Mesodermal cell (in vitro differentiated cells): ENCODE measurements around the gene CTCF.

Experiments used
- H3K27ac ChIP-seq: 2 replicates; pipeline ENCODE4 v1.7.0; 2013; ENCODE audit warnings: mild to moderate bottlenecking, low read depth, low read length, moderate library complexity; ENCODE audit not compliant: severe bottlenecking
- H3K36me3 ChIP-seq: 2 replicates; pipeline ENCODE4 v1.7.1; 2013; ENCODE audit warnings: mild to moderate bottlenecking, low read length, moderate library complexity; ENCODE audit not compliant: control insufficient read depth, insufficient read depth
- H3K4me1 ChIP-seq: one replicate; pipeline ENCODE4 v1.7.1; 2013; ENCODE audit warnings: mild to moderate bottlenecking, low read length; ENCODE audit not compliant: insufficient read depth, control insufficient read depth, poor library complexity, severe bottlenecking
- H3K4me3 ChIP-seq: 2 replicates; pipeline ENCODE4 v1.7.0; 2013; ENCODE audit warnings: low read length, control low read depth, mild to moderate bottlenecking; ENCODE audit not compliant: insufficient read depth, poor library complexity, severe bottlenecking; ENCODE audit errors: extremely low read depth
- H3K9me3 ChIP-seq: 2 replicates; pipeline ENCODE4 v1.7.1; 2013; ENCODE audit warnings: mild to moderate bottlenecking, low read length, moderate library complexity; ENCODE audit not compliant: control insufficient read depth
- WGBS, 2 experiments: methylation state at CpG; one replicate each; pipeline ENCODE4 v1.1.5; 2013; ENCODE audit warnings: missing lambda C conversion rate in 2 of 2; ENCODE audit not compliant: insufficient coverage in 2 of 2; 5-methylcytosine and 5-hydroxymethylcytosine counted together

The CTCF gene

GRCh38 chr16:67667817-67668494 lies 105.6 kb downstream of the CTCF start:
- 62 to 69% methylated on average over 15 to 18 of the region's 18 CpGs for WGBS, 2 experiments
- no peak overlapping the region for H3K27ac ChIP-seq
- H3K36me3 ChIP-seq: peaks cover 8% of the 10 kb centered on the region
- H3K4me1 ChIP-seq: peaks cover 6% of the 10 kb centered on the region
- H3K4me3 ChIP-seq: no peak overlapping the region
- no peaks in the 10 kb centered on the region for H3K9me3 ChIP-seq

DNA sequence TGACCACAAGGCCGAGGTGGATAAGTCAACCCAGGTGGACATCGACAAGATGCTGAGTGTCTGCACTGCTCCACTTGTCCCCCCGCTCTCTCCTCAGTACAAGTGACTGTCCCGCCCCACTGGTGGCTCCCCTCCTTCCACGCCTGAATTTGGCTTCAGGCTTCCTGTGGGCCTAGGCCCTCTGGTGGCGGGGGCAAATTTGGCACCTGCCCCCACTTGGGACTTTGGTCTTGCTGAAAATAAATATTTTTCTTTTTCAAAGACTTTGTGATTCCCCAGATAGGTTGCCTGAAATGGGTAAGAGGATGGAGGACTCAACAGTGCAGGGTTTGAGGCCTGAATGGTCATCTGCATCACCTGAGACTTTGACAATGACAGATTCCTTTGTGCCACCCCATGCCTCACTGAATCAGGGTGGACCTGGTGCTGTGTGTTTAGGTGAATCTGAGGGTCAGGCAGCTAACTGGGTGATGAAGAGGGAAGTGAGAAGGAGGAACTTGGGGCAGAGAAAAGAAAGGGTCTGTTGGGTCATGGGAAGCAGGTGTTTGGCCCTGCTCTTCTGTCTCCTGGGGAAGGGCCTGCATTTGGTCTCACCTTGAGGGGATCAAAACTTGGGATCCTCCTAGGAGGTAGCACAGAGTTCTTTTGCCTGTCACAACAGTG lies 106.3 kb downstream of the CTCF start:
- Histone ChIP-seq H3K4me3 (no peak overlapping the region), H3K9me3 (no peaks in the 10 kb centered on the region), H3K4me1 (peaks cover 6% of the 10 kb centered on the region), H3K36me3 (peaks cover 3% of the 10 kb centered on the region), H3K27ac (no peak overlapping the region)
- 95 to 96% methylated on average over 6 of the region's 6 CpGs for WGBS, 2 experiments

GRCh38 chr16:67669499-67670101 lies 107.3 kb downstream of the CTCF start:
- Histone ChIP-seq H3K27ac (no peak overlapping the region), H3K9me3 (no peaks in the 10 kb centered on the region), H3K4me3 (no peak overlapping the region), H3K36me3 (no peaks in the 10 kb centered on the region), H3K4me1 (peaks cover 6% of the 10 kb centered on the region)
- WGBS, 2 experiments: 92 to 93% methylated on average over 6 to 10 of the region's 10 CpGs

DNA sequence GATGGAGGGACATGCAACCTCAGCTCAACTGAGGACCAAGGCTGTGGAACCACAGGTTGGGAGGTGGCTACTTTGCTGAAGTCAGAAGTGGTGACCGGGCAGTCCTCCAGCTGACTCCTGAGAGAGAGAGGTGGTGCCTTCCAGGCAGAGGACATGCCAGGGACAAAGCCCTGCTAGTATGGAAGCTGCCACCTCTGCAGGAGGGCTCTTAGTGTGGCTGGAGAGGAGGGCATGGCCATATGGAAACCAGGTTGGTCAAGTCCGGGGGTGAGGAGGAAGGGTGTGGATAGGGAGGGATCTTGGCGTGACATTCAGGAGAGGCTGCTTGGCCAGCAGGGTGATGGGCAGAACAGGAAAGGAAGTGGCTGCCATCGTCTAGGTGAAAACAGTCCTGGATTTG lies 110.0 kb downstream of the CTCF start:
- WGBS, 2 experiments: 69 to 84% methylated on average over 4 of the region's 4 CpGs
- Histone ChIP-seq H3K36me3 (peaks cover 9% of the 10 kb centered on the region), H3K27ac (no peak overlapping the region), H3K4me3 (no peak overlapping the region), H3K4me1 (no peaks in the 10 kb centered on the region), H3K9me3 (no peaks in the 10 kb centered on the region)

- WGBS, 2 experiments: 71 to 84% methylated on average over 10 to 12 of the region's 13 CpGs
- Histone ChIP-seq H3K27ac (peak overlapping the region; percentile 23), H3K36me3 (peaks cover 9% of the 10 kb centered on the region), H3K4me3 (no peak overlapping the region), H3K4me1 (no peaks in the 10 kb centered on the region), H3K9me3 (no peaks in the 10 kb centered on the region)
Measured at GRCh38 chr16:67672739-67673662, 110.7 kb downstream of the CTCF start.

DNA sequence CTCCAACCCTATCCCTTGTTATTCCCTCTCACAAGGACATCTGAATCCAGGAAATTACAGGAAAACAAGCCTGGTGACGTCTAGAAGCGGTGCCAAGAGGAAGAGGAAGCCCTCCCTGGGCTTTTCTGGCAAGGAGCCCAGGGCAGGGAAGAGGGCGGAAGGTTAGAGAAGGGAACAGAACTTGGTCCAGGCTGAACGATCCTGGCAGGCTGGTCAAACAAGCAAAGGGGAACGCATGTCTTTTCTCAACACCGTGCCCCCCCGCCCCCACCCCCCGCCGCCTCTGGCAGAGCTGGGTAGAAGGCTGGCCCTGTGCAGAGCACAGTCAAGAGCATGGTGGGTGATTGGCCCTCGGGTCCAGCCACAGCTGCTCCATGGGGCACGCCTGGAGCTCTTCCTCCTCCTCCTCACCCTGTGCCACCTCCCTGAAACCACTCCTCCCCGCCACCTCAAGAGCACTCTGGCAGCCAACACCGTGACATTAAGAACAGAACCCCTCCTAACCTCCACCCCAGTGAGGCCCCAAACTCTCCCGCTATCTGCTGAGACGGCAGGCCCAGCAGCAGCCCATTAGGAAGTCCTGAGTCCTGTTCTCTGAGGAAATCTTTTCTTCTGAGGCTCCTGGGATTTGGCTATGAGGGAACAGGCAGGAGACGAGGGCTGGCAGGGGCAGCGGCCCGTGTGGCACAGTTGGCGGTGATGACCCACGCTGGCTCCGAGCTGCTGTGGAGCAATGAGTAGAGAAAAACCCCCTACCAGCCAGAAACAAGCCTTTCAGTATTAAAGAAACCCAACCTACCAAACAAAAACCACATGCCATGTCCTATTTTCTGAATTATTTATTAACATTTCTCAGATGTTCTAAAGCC lies 111.6 kb downstream of the CTCF start:
- Histone ChIP-seq H3K27ac (peak overlapping the region; percentile 23), H3K4me1 (no peaks in the 10 kb centered on the region), H3K4me3 (no peak overlapping the region), H3K36me3 (peaks cover 9% of the 10 kb centered on the region), H3K9me3 (no peaks in the 10 kb centered on the region)
- 91 to 94% methylated on average over 10 to 12 of the region's 21 CpGs for WGBS, 2 experiments

DNA sequence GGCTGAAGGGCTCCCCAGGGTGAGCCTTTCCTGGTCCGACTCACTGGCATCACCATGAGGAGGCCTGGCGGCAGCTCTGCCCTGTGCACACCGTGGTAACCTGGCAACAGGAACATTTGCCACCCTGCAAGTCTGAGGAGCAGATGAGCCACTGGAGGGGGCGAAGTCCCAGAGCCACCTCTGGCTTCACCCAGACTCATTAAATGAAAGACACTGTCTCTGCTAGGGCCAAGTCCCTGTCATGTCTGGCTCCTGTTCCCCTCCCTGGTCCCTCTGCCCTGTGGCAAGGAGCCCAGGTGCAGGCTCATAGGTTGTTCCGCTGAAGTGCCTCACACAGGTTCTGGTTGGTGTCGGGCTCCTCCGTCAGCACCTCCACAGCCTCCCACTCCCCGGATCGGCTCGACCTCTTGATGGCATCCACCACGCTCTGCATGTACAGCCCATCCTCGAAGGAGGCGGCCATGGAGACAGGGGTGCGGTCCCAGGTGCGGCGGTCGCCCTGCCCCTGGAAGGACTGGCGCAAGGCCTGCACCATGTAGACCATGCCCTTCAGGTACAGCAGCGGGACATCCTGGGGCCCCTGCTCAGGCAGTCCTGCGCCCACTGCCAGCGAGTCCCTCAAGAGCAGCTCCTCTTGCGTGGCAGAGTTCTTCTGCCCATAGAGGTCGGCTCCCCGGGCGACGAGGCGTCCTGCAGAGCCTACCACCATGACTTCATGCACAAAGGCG lies 112.7 kb downstream of the CTCF start:
- no peaks in the 10 kb centered on the region for H3K9me3 ChIP-seq
- no peaks in the 10 kb centered on the region for H3K4me1 ChIP-seq
- no peak overlapping the region for H3K27ac ChIP-seq
- H3K4me3 ChIP-seq: no peak overlapping the region
- WGBS, 2 experiments: 96 to 97% methylated on average over 23 to 28 of the region's 28 CpGs
- peaks cover 11% of the 10 kb centered on the region for H3K36me3 ChIP-seq

- no peak overlapping the region for H3K4me3 ChIP-seq
Measured at GRCh38 chr16:67675579-67675935, 113.2 kb downstream of the CTCF start.

DNA sequence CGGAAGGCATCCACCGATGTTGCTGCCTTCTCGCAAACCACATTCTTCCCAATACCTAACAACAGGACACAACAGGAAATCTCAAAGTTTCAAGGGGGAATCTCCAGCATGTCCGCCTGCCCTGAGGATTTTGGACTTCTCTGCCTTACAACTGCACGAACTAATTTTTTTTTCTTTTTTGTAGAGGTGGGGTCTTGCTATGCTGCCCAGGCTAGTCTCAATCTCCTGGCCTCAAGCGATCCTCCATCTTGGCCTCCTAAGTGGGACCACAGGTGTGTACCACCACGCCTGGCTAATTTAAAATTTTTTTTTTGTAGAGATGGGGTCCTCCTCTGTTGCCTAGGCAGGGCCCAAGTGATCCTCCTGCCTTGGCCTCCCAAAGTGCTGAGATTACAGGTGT lies 113.7 kb downstream of the CTCF start:
- Histone ChIP-seq H3K4me1 (no peaks in the 10 kb centered on the region), H3K4me3 (no peak overlapping the region), H3K9me3 (no peaks in the 10 kb centered on the region), H3K36me3 (peaks cover 19% of the 10 kb centered on the region), H3K27ac (no peak overlapping the region)
- 91 to 97% methylated on average over 3 to 7 of the region's 7 CpGs for WGBS, 2 experiments

More at GRCh38 chr16:67675579-67675935, 113.2 kb downstream of the CTCF start:
- no peaks in the 10 kb centered on the region for H3K4me1 ChIP-seq
- H3K36me3 ChIP-seq: peaks cover 16% of the 10 kb centered on the region
- WGBS, 2 experiments: 94 to 98% methylated on average over 16 to 17 of the region's 17 CpGs
- no peaks in the 10 kb centered on the region for H3K9me3 ChIP-seq
- H3K27ac ChIP-seq: no peak overlapping the region
